ENCODE measurements around the gene MRPS24.
"Not testable (repeated sequence)": the region's sequence is repeated elsewhere in the genome, so short reads cannot be mapped to it uniquely, and the experiment has no call there.

Gene MRPS24

GRCh38 chr7:43824963-43825362 is 44.4 kb downstream of the MRPS24 start:
- FAIRE-seq (no peak), DNase-seq (ENCODE audit: insufficient read length) (no peak)
- TF ChIP-seq POLR2A (IDR thresholded peaks at IDR 0.05; ENCODE audit: low read depth, low read length) (no peak), POLR2AphosphoS5 (IDR thresholded peaks at IDR 0.05; ENCODE audit: low read depth, low read length) (no peak), TAF1 (IDR thresholded peaks at IDR 0.05; ENCODE audit: borderline replicate concordance, low read depth, low read length) (no peak)

GRCh38 chr7:43824513-43824912 is 44.8 kb downstream of the MRPS24 start:
- DNase-seq (ENCODE audit: insufficient read length); FAIRE-seq: not testable (repeated sequence)

GRCh38 chr7:43823941-43824340 is 45.4 kb downstream of the MRPS24 start:
- no peak for TF ChIP-seq POLR2A (IDR thresholded peaks at IDR 0.05; ENCODE audit: low read depth, low read length)
- no peak for TF ChIP-seq POLR2AphosphoS5 (IDR thresholded peaks at IDR 0.05; ENCODE audit: low read depth, low read length)
- no peak for TF ChIP-seq TAF1 (IDR thresholded peaks at IDR 0.05; ENCODE audit: borderline replicate concordance, low read depth, low read length)
- DNase-seq (ENCODE audit: insufficient read length) (no peak), FAIRE-seq (no peak)

- FAIRE-seq; DNase-seq (ENCODE audit: insufficient read length): not testable (repeated sequence)
Measured at GRCh38 chr7:43823425-43823824, 45.9 kb downstream of the MRPS24 start.

Data from GM12892 (cell line).